ENCODE results near the gene PARM1.
A peak's percentile ranks its signal among the peaks of the same experiment; 100 is the strongest.

GRCh38 chr4:74932832-74933561, at the start of gene PARM1:
- TF ChIP-seq, protein P1, sequence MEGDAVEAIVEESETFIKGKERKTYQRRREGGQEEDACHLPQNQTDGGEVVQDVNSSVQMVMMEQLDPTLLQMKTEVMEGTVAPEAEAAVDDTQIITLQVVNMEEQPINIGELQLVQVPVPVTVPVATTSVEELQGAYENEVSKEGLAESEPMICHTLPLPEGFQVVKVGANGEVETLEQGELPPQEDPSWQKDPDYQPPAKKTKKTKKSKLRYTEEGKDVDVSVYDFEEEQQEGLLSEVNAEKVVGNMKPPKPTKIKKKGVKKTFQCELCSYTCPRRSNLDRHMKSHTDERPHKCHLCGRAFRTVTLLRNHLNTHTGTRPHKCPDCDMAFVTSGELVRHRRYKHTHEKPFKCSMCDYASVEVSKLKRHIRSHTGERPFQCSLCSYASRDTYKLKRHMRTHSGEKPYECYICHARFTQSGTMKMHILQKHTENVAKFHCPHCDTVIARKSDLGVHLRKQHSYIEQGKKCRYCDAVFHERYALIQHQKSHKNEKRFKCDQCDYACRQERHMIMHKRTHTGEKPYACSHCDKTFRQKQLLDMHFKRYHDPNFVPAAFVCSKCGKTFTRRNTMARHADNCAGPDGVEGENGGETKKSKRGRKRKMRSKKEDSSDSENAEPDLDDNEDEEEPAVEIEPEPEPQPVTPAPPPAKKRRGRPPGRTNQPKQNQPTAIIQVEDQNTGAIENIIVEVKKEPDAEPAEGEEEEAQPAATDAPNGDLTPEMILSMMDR (IDR thresholded peaks at IDR 0.05), result peak; percentile 71 to 81 (median 81)
- no peak for TF ChIP-seq POLR2A (IDR thresholded peaks at IDR 0.05; ENCODE audit: low read depth)

Measured in esophagus muscularis mucosa (tissue), 3 donors.